Activated naive CD4-positive, alpha-beta T cell (primary cell): ENCODE measurements around the gene DEPDC4.
"Not testable (repeated sequence)": the region's sequence is repeated elsewhere in the genome, so short reads cannot be mapped to it uniquely, and the experiment has no call there.

Experiments used
- DNase-seq, 4 experiments: peaks; one replicate each; lab custom pipeline; 2025; lab: John Stamatoyannopoulos, UW

DEPDC4 gene

DNA sequence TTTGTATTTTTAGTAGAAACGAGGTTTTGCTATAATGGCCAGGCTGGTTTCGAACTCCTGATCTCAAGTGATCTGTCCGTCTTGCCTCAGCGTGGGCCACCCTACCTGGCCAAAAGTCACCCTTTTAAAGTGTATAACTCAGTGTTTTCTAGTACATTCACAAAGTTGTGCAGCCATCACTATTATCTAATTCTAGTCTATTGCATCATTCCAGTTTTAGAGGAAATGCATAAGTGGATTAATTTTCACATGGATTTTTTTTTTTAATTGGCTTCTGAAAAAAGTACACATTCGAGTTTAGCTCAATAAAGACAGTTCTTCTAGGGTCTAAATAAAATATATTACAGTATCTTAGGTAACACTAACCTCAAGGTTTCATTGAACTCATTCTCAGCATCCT, 3.7 kb downstream of the DEPDC4 start:
- DNase-seq, result no peak

DNA sequence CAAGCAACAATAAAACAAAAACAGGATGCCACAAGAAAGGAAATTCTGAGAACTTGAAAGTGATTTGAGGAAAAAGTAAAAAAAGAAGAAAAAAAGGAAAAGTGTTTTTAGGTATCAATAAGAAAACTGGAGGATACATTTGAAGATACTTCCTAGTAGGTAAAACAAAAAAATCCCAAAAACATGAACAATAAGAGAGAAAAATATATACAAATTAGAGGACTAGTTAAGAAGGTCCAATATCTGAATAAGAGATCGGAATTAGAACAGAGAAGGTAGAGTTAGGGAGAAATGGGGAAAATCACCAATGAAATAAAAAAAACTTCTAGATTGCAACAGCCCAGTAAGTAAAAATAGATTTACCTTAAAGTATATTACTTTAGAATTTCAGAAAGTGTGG, 8.8 kb downstream of the DEPDC4 start:
- no peak for DNase-seq

DNA sequence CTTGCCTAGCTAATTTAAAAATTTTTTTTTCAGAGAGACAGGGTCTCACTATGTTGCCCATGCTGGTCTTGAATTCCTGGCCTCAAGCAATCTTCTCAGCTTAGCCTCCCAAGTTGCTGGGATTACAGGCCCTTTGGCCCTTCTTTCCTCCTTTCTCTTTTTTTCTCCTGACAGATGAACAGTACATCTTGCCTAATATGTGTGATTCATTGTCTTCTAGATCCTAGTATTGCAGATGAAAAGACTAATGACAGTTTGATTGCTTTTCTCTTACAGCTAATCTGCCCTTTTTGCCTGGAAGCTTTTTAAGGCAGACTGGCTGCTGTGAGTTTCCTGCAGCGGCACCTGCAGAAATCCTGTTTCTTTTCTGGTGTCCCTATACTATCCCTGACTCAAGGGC, 12.0 kb downstream of the DEPDC4 start:
- DNase-seq, result no peak

DNA sequence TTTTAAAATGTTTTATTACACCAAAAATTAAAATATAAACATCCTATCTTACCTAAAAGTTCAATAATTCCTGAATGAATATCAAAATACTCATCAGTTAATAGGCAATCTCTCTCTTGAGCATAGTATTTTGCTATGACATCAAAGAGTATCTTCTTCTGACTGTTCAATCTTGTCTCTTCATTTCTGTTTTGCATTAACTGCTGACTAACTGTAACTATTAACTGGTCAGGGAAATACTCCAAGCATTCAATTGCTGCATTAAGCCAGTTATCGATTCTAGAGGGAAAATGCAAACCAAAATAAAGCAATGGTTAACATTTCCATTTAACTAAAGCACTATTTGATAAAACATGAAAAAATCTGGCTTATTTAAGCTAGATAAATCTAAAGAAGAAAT, 13.4 kb downstream of the DEPDC4 start:
- no peak for DNase-seq

DNA sequence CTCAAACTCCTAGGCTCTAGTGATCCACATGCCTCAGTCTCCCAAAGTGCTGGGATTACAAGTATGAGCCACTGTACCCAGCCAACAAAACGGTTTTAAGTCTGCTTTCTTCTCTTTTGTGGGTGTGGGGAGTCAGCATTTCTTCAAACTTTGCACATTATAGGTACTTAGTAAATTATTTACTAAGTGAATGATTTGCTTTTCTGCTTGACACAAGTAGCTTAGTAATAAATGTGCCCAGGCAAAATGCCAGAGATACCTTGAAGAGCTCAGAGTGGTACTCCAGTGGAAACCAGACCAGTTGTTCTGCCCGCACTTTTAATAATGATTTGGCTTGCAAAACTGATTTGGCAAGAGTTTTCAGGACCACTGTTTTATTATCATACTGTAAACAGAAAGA, 15.0 kb downstream of the DEPDC4 start:
- no peak for DNase-seq

DNA sequence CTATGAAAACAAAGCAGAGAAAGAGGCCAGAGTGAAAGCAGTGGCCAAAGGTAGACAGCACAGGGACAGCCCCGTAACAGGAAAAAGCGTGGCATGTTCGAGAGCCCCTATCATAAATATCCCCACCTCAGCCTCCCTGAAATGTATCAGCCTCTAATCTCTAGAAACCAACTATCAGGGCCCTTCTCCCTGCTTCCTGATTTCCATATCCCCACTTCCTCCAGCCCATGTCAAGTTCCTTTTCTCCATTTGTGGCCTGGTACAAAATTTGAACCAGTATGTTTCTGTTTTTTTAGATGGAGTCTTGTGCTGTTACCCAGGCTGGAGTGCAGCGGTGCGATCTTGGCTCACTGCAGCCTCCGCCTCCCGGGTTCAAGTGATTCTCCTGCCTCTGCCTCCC, 16.9 kb downstream of the DEPDC4 start:
- DNase-seq, result no peak

DNA sequence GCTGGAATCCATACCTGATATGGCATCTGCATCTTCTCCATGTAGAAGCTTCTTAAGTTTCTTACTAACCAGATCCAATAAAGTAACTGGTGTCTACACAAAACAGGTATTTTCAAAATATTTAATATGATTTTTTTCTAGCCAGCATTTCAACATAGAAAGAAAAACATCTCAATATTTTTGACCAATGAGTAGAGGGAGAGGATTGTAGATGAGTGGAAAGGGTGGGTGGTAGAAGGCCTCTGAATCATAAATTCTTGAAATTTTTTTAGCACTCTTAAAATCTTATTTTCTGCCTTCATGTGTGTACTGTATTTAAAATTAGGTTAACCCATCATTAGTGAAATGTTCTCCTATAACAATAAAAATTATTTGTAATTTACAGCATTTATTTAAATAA, 18.0 kb downstream of the DEPDC4 start:
- no peak for DNase-seq

DNA sequence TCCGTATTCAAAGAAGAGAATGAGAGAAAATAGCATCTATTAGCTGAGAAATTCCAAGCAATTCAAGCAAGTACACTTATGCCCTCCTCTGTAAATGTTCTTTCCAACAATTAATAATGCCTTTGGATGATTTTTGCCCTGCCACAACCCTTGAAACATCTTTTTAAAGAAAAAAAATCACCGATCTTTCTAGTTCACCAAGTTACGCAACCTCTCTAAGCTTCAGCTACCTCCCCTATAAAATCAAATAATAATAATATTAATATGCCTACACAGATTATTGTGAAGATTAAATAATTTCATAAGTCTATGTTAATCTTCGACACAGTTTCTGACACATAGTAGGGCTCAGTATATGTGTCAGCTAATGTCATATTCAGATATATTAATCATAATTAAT, 19.1 kb downstream of the DEPDC4 start:
- DNase-seq, result no peak

DNA sequence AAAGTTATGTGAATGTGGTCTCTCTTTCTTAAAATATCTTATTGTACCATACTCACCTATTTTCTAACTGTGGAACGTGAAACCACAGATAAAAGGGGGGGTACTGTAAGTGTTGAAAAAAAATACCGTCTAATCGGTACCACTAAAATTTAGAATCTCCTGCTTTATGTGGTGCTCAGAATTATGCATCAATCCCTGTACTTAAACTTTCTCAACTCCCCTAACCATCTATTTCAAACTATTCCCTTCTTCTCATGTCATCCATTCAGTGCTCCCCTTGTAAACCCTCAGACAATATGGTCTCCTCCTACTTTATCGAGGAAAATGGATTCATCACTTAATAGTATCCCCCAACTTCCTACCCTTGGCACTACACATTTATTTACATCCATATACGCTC, 23.7 kb downstream of the DEPDC4 start:
- DNase-seq, result no peak

DNA sequence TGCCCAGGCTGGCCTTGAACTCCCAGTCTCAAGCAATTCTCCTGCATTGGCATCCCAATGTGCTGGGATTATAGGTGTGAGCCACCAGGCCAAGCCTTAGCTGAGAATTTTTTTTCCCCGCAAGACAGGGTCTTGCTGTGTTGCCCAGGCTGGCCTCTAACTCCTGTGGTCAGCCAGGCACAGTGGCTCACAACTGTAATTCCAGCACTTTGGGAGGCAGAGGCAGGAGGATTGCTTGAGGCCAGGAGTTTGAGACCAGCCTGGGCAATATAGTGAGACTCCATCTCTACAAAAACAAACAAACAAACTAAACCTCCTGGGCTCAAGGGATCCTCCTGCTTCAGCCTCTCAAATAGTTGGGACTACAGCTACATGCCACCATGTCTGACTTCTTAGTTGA, 27.3 kb downstream of the DEPDC4 start:
- DNase-seq, result no peak

DNA sequence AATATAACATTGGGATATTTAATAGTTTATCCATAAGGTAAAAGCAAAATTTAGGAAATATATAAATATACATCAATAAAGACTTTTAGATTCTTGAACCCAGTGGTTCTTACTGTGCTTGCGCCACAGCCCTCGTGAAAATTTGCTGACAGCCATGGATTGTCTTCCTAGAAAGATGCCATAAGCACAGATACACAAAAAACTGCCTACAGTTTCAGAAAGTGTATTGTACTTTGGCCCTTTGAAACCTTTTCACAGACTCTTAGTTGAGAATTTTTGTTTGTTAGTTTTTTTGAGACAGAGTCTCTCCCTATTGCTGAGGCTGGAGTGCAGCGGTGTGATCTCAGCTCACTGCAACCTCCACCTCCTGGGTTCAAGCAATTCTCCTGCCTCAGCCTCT, 28.1 kb downstream of the DEPDC4 start:
- DNase-seq, result no peak

DNA sequence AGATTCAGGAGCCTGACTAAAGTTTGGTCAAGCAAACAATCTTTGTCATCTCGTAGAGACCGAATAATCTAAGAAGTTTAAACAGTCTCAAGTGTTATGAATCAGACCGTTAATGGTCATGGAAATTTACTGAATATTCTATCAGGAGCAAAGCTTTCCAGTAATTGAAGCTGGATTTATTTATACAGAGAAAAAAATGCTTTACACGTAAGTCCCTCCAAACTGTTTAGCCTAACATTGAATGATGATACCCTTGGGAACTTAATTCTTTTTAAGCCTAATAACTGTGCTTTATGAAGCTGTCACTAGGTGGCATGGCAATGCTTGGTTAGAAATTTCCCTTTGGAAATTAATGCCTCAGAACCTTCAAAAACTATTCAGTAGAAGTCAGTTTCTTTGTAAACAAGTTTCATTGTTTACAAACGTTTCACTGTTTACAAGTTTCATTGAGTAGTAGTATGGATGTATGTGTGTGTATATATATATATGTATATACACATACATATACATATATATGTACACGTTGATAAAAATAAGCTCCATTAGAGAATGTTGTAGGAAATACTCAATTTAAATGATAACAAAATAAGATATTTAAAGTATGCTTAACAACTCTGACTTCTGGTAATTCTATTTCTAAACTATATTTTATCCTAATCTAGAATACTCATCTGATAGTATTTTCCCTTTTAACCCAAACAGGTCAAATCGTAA, 32.1 kb downstream of the DEPDC4 start:
- no peak for DNase-seq

DNA sequence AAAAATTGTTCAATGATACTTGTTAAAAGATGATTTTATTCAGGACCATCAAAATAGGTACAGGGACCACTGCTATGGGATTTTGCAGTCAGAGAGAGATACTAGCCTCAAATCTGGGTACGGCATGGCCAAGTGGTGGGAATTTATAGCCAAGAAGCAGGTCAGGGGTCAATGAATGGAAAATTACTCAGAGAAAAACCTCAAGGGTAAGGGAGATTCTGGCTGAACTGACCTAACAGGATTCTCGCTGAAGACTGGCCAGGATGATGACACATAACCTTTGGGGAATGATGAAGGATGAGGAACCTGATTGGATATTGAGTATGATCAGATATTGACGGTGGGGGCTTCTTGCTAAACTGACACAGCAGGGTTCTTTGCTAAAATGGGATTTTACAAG, 32.7 kb downstream of the DEPDC4 start:
- DNase-seq, result no peak

DNA sequence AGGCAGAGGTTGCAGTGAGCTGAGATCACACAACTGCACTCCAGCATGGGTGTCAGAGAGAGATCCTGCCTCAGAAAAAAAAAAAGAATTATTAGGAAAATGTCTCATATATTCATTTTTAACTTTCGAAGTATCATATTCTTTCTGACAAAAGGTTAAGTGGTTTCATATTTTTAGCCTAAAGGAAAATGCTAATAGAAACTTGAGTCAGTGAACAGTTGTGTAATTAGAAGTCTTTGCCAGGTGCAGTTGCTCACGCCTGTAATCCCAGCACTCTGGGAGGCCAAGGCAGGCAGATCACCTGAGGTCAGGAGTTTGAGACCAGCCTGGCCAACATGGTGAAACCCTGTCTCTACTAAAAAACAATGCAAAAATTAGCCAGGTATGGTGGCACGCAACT, 35.0 kb downstream of the DEPDC4 start:
- DNase-seq, result not testable (repeated sequence)

DNA sequence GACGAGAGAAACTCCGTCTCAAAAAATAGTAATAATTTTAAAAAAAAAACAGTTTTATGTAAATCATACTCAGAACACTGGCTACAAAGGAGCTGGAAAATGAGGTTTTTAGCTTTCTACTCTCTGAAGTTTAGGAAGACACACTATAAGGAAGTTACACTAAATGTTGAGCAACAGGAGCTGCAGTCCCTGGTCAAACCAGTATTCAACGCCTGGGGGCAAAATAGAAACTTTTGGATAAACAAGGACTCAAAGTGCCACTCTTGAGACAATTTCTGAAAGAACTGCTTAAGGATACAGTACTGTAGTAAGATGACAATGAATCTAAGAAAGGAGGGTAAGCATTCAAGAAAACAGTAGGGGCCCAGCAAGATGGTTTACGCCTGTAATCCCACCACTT, 37.0 kb downstream of the DEPDC4 start:
- no peak for DNase-seq

DNA sequence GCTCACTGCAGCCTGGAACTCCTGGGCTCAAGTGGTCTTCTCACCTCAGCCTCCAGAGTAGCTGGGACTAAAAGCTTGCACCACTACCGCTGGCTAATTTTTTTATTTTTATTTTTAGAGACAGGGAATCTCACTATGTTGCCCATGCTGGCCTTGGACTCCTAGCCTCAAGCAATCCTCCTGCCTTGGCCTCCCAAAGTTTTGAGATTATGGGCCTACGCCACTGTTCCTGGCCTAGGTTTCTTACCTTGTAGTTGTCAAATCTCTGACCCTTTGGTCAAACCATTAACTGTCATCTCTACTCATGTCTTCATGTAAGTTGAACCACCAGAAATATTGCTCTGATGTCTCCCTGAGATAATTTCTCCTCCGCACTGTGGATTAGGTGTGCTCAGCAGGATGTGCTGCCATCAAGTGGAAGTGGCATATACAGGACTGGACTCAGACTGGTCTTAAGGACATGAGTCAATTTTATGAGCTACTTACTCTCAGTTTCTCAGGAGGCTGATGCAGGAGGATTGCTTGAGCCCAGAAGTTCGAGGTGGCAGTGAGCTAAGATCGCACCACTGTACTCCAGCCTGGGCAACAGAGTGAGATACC, 37.7 kb downstream of the DEPDC4 start:
- no peak for DNase-seq

DNA sequence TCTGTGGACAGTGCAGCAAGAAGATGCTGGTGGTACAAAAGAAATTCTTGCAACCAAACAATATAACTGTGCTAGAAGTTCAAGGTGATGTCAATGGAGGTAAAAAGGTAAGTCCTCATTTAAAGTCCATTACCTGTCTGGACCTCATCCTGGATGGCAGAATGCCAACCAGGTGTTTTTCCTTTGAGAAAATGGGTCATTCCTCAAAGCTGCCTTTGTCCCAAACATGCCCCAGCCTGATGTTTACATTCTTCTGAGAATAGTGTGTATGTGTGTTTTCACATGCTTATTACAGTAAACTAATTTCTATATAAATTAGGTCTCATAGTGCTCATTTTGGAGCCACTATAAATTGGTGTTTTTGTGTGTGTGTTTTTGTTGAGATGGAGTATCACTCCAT, 41.4 kb downstream of the DEPDC4 start:
- no peak for DNase-seq

DNA sequence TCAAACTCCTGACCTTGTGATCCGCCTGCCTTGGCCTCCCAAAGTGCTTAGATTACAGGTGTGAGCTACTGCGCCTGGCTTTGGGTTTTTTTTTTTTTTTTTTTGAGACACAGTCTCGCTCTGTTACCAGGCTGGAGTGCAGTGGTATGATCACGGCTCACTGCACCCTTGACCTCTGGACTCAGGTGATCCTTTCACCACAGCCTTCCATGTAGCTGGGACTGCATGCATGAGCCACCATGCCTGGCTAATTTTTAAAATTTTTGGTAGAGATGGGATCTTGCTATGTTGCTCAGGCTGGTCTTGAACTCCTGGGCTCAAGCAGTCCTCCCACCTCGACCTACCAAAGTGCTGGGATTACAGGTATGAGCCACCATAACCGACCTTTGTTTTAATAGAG, 44.7 kb downstream of the DEPDC4 start:
- not testable (repeated sequence) for DNase-seq

DNA sequence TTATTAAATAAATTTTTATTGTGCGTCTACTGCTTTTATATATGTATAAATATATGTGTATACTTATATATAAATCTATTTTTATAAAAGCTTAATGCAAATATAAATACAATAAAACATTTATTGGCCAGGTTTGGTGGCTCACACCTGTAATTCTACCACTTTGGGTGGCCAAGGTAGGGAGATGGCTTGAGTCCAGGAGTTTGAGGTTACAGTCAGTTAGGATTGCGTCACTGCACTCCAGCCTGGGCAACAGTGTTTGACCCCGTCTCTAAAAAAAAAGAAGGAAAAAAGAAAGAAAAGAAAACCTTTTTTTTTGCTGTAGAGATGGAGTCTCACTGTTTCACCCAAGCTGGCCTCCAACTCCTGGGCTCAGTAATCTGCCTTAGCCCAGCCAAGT, 45.4 kb downstream of the DEPDC4 start:
- no peak for DNase-seq

DNA sequence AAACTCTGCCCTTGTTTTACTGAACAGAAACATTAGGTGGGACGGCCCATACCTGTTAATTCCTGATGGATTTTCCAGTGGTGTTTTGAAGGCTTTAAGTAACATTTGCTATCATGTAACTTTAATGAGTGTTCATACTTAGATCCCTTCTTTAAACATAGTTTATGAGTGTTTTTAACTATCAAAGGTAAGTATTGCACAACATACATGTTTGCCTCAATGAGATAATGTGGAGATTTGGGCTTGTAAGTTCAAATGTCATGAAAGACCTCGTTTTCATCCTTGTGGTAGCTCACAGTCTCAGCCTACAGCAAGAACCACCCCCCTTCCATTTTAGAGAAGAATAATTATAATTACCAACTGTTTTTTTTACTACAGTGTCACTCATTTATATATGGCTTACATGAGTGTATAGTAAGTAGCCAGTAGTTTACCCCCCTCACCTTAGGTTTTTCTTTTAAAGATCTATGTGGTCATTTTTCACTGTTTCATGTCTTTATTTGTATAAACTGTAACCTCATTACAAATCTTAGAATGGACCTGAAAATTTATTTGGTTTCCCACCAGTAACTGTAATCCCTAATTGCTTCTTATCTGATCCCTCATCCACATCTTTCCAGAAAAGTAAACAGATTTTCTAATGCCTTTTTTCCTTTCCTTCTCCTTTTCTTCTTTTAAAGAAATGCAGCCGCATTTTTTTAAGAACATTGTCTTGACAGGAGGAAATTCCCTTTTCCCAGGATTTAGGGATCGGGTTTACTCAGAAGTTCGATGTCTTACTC, 47.4 kb downstream of the DEPDC4 start:
- no peak for DNase-seq

DNA sequence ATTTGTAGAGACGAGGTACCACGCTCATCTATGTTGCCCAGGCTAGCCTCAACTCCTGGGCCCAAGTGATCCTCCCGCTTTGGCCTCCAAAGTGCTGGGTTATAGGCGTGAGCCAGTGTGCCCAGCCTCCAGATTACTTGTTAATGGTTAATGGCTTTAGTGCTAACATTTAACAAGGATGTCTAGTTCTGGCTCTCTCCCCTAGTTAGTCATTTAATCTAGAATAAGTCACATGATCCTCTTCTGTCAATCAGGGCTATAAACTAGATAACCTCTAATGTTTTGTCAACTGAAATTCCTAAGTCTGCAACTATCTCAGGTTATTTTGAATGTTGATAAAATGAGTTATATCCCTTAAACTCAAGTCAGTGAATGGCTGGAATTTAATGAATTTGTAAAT, 50.5 kb downstream of the DEPDC4 start:
- DNase-seq, result no peak

DNA sequence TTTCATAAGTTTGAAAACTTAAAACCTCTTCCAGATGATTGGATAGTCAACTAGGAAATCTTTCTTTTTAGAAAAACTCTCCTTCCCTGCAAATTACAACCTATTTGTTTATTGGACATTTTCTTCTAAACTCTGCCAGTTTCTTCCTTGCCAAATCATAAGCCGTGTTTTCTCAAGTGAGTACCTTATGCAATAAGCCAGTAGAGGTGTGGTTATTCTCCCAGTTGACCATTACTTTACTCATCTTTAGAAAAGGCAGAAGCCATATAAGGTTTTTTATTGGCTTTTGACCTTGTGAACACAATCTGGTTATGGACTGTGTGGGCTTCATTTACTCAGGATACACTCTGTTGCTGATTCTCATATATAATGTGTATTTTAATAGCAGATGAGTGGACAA, 51.7 kb downstream of the DEPDC4 start:
- DNase-seq, result no peak

DNA sequence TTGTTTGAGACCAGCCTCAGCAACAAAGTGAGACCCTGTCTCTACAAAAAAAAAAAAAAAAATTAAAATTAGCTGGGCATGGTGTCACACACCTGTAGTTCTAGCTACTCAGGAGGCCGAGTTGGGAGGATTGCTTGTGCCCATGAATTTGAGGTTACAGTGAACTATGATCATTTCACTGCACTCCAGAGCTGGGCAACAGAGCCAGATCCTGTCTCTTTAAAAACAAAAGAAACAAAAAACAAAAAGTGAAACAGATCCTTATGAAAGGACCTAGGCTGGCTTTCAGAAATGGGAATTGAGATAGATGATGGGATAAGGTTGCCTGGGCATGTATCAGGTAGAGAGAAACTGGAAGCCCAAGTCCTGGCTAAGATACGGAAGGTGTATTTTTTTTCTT, 52.4 kb downstream of the DEPDC4 start:
- DNase-seq, result no peak
